Stromal cell of bone marrow (primary cell): ENCODE data around the gene P2RY8.
"Not testable (repeated sequence)": the region's sequence is repeated elsewhere in the genome, so short reads cannot be mapped to it uniquely, and the experiment has no call there.

Experiments used
- DNase-seq: peaks from one replicate; pipeline ENCODE4 v3.0.0-alpha.2; 2012; ENCODE audit warnings: low read depth

Gene P2RY8

GRCh38 chrX:1518512-1518911 is 18.5 kb downstream of the P2RY8 start:
- no peak for DNase-seq

DNA sequence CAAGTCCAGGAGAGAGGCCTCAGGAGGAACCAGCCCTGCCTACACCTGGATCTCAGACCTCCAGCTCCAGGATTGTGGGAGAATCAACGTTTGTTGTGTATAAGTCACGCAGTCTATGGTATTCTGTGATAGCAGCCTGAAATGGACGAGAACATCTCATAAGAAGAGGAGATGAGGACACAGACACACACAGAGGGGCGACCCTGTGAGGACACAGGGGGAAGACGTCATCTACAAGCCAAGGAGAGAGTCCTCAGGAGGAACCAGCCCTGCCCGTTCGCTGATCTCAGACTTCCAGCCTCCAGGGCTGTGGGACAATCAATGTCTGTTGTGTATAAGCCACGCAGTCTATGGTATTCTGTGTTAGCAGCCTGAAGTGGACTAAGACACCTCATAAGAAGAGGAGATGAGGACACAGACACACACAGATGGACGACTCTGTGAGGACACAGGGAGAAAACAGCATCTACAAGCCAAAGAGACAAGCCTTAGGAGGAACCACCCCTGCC is 20.3 kb downstream of the P2RY8 start:
- DNase-seq, result no peak

DNA sequence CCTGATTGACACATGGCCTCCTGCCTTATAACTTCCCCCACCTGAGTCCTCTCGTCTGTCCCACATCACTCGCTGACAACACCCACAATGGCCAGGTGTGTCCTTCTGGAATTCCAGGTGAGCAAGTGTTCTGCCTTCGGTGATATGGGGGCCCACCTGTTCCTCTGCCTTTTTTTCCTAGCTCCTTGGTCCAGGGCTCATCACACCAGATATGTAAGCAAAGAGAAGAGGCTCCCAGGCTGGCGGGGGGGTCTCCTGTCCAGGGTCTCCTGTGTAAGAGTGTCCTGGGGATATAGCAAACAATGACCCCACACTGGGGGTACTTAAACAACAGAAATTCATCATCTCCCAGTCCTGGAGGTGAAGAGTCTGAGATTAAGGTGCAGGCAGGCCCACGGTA is 25.2 kb downstream of the P2RY8 start:
- no peak for DNase-seq

DNA sequence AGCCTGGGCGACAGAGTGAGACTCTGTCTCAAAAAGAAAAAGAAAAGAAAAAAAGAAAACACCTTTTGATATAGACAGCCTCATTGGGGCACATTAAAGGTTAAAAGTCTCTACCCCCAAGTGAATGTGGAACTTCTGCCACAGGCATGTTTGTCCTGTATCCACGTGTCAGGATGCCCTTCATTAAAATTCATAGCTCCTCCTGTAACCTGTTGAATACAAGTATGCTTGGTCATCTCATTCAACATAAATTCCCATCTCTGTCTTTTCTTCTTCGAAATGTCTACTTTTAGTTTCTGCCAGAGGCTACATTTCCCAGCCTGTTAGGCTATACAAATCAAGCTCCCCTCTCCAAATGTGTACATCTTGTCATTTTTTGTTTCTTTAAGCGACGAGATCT is 25.8 kb downstream of the P2RY8 start:
- DNase-seq, result no peak

DNA sequence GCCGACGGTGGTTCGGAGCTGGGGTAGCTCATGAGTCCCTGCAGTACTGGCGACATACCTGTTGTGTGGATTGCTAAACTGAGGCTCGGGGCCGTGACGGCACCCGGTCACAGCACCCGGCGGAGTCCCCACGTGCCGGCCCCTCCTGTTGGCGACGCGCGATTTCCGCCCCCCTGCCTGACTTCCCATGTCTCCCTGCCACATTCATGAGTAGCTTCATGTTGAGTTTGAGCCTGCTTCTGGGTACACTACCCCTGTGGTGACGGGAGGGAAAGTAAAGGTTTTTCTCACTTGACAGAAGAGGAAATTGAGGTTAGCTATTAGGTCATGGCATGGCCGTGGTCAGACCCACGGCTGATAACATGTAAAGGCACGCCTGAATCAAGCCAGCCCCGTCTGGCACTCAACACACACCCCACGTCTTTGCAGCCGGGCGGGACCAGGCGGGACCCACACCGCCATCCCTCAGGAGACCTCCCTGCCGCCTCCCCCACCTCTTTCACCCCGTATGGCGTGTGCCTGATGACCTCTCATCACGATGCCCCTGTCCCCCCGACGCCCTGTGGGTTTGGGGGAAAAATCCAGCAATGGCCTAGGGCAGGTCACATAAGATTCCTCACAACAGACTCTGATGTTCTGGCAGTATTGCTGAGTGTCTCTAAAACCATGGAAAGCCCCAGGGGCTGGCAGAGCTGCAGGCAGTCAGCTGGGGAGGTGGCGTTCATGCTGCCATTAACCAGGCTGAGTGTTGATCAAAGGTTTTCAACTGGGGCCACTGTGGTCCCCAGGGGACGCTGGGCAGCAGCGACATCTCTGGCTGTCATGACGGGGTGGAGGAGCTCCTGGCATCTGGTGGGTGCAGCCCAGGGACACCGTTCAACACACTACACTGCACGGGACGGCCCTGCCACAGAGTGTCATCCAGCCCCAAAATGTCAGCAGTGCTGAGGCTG is 29.2 kb downstream of the P2RY8 start:
- no peak for DNase-seq

DNA sequence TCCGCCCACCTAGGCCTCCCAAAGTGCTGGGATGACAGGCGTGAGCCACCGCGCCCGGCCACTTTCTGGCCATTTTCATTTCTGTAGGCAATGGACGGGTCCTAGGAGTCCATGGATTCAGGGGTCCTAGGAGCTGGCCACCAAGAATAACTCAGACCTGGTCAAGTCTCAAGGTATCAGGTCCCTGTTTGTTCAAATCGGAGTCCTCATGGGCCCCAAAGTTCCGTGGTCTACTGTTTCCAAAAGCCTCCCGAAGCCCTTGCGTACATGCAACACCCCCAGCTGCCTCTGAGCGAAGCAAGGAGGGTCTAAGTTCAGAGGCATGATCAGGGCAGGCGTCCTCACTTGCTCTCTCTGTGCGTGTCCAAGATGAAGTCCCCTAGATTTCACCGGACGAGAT is 30.1 kb downstream of the P2RY8 start:
- no peak for DNase-seq

DNA sequence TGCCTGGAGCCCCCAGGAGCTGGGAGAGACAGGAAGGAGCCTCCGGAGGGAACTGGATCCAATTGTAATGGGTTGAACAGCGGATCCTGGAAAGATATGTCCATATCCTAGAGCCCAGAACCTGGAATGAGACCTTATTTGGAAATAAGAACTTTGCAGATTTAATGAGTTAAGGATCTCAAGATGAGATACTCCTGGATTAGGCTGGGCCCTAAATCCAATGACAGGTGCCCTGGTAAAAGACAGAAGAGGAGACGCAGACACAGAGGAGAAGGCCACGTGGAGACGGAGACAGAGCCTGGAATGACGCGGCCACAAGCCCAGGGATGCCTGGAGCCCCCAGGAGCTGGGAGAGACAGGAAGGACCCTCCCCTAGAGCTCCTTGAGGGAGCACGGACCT is 34.1 kb downstream of the P2RY8 start:
- no peak for DNase-seq

- no peak for DNase-seq
Observed at GRCh38 chrX:1502241-1502640, 34.7 kb downstream of the P2RY8 start.

GRCh38 chrX:1500701-1501624 is 36.0 kb downstream of the P2RY8 start:
- no peak for DNase-seq

- DNase-seq, result no peak
Observed at GRCh38 chrX:1496076-1496475, 40.9 kb downstream of the P2RY8 start.

- no peak for DNase-seq
Observed at GRCh38 chrX:1493877-1494510, 43.0 kb downstream of the P2RY8 start.

GRCh38 chrX:1493412-1493811 is 43.6 kb downstream of the P2RY8 start:
- no peak for DNase-seq

- no peak for DNase-seq
Observed at GRCh38 chrX:1492421-1493012, 44.5 kb downstream of the P2RY8 start.

DNA sequence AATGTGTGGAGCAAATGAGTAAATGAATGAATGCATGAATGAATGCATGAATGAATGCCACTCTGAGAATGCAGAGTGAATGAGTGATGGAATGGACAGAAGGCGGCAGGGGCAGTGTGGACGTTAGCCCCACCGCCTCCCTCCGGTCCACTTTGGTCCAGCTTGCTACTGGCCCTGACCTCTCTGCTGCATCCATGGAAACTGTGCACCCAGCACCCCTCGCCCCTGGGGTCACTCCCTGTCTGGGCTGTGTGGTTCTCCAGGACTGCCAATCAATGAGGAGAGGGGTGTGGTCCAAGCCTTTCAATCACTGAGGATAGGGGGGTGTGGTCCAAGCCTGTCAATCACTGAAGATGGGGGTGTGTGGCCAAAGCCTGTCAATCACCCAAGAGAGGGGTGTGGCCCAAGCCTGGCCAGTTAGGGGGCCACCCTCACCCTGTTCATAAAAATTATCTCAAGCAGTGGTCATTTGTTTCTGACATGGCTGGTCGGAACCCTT is 45.1 kb downstream of the P2RY8 start:
- DNase-seq, result no peak

DNA sequence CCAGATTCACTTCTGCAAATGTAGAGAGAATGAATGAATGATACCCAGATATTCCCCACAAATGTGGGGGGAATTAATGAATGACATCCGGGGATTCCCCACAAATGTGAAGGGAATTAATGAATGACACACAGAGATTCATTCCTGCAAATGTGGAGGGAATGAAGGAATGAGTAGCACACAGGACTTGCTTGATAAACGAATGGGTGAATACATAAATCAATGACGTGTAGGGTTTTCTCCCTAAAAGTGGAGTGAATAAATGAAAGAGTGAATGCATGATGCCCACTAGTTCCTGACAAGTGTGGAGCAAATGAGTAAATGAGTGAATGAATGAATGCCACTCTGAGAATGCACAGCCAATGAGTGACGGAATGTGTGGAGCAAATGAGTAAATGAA is 45.7 kb downstream of the P2RY8 start:
- not testable (repeated sequence) for DNase-seq

- DNase-seq, result not testable (repeated sequence)
Observed at GRCh38 chrX:1490723-1491122, 46.3 kb downstream of the P2RY8 start.

- DNase-seq, result not testable (repeated sequence)
Observed at GRCh38 chrX:1489354-1489753, 47.6 kb downstream of the P2RY8 start.

GRCh38 chrX:1488745-1489144 is 48.2 kb downstream of the P2RY8 start:
- DNase-seq, result no peak

- no peak for DNase-seq
Observed at GRCh38 chrX:1488141-1488540, 48.8 kb downstream of the P2RY8 start.

DNA sequence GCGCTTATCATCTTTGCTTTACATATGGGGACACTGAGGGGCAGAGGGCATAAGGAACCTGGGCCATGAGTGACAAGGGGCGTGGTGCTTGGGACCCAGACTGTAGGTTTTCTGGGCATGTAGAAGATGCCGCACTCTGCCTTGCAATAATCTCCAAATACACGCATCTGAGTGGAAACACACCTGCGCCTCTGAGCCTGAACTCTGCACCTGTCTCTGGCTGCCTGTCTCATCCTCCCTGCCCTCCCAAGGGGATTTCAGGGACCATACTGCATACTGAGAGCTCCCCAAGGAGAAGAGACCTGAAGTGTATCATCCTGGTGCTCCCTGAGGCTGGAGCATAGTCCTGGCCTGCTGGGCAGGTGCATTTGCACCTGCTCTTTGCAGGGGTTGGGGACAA is 49.6 kb downstream of the P2RY8 start:
- no peak for DNase-seq

- DNase-seq, result no peak
Observed at GRCh38 chrX:1486749-1487361, 50.1 kb downstream of the P2RY8 start.
